OCI-LY7 (cell line): Measurements from ENCODE around the gene ACSM5.
"Not testable (repeated sequence)": the region's sequence is repeated elsewhere in the genome, so short reads cannot be mapped to it uniquely, and the experiment has no call there.

Experiments used
- CTCF ChIP-seq: fragments of 200-600 bp; sonication (generic); conservative IDR thresholded peaks from 2 replicates; pipeline ENCODE4 v1.5.1; 2014; ENCODE audit warnings: mild to moderate bottlenecking, antibody characterized with exemption, low read length, moderate library complexity, mixed read lengths
- EZH2phosphoT487 ChIP-seq: fragments of 200-600 bp; sonication (generic); IDR thresholded peaks from 2 replicates; pipeline ENCODE4 v1.6.1; 2018; ENCODE audit warnings: low read depth, borderline replicate concordance, mild to moderate bottlenecking, mixed run types, antibody characterized with exemption, low read length, moderate library complexity, mixed read lengths

- TF ChIP-seq CTCF, EZH2phosphoT487: not testable (repeated sequence)
Measured at GRCh38 chr16:20470732-20471131, 61.4 kb downstream of the ACSM5 start.
